ENCODE results near the gene MYO1H. TPM values are rescaled to one million over a fixed set of nuclear protein-coding genes. Genes with fewer than 3 reads are reported as not detected.
"Not testable (repeated sequence)": the region's sequence is repeated elsewhere in the genome, so short reads cannot be mapped to it uniquely, and the experiment has no call there.

MYO1H gene
- total and polyA plus RNA-seq, 8 donors, result 0.20 to 0.93 (median 0.32) TPM

DNA sequence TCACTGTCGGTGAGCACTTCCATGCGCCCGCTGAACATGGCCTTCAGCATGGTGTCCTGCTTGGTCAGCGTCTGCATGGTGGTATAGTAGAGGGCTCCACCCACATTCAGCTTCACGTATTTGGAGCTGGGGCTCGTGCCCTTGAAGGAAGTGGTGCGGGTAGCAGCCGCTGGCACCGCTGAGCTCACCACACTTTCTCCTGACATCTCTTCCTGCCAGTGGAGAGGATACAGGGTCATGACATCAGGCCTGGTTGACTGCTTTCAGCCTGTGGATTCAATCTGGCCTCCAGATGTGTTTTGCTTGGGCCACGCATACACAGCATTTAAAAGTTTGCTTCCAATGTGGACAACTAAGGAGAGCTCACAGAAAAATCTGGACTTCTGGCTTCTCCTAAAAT, 121.8 kb downstream of the MYO1H start:
- Histone ChIP-seq H3K4me1 (peaks cover 15 to 74% of the 10 kb centered on the region in 2 donors), H3K9me3 (no peaks in the 10 kb centered on the region), H3K4me3 (no peak overlapping the region), H3K36me3 (peaks cover 0 to 62% of the 10 kb centered on the region in 2 donors), H3K27ac (peak overlapping the region in 1 of 2 donors; percentile 19), H3K27me3 (no peaks in the 10 kb centered on the region)
- no peak for TF ChIP-seq CTCF (IDR thresholded peaks at IDR 0.05)
- ATAC-seq, result no peak
- intact Hi-C loops (cut with DNase I), result no loop called here
- no peak for DNase-seq

GRCh38 chr12:109473006-109473405, 125.3 kb downstream of the MYO1H start:
- ATAC-seq (peak; percentile 9), DNase-seq (no peak)
- H3K9me3 ChIP-seq, result no peaks in the 10 kb centered on the region
- no peak overlapping the region for H3K4me3 ChIP-seq
- H3K4me1 ChIP-seq, result peaks cover 12 to 61% of the 10 kb centered on the region in 2 donors
- no peaks in the 10 kb centered on the region for H3K27me3 ChIP-seq
- intact Hi-C loops (cut with DNase I), result no loop called here
- H3K36me3 ChIP-seq, result peaks cover 0 to 29% of the 10 kb centered on the region in 2 donors
- H3K27ac ChIP-seq, result no peak overlapping the region
- no peak for TF ChIP-seq CTCF (IDR thresholded peaks at IDR 0.05)

- H3K27ac ChIP-seq, result peak overlapping the region in 1 of 2 donors; percentile 16
- intact Hi-C loops (cut with DNase I); H3K9me3 ChIP-seq; H3K27me3 ChIP-seq; DNase-seq; H3K4me3 ChIP-seq; ATAC-seq: not testable (repeated sequence)
- peaks cover 0 to 22% of the 10 kb centered on the region in 2 donors for H3K36me3 ChIP-seq
- H3K4me1 ChIP-seq, result peaks cover 19 to 61% of the 10 kb centered on the region in 2 donors
These were observed 126.0 kb downstream of the MYO1H start for GRCh38 chr12:109473526-109474270.

DNA sequence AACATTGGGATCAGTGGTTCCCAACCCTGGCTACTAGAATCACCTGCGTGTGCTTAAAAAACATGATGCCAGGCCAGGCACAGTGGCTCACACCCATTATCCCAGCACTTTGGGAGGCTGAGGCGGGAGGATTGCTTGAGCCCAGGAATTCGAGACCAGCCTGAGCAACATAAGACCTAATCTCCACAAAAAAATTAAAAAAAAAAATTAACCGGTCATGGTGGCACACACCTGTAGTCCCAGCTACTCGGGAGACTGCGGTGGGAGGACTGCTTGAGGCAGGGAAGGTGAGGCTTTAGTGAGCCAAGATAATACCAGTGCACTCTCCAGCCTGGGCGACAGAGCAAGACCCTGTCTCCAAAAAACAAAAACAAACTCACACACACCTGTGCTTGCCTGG, 127.4 kb downstream of the MYO1H start:
- DNase-seq (no peak), ATAC-seq (no peak)
- TF ChIP-seq CTCF (IDR thresholded peaks at IDR 0.05), result no peak
- peak overlapping the region in 1 of 2 donors; percentile 90 for H3K4me3 ChIP-seq
- no peak overlapping the region for H3K27ac ChIP-seq
- H3K4me1 ChIP-seq, result peaks cover 20 to 60% of the 10 kb centered on the region in 2 donors
- intact Hi-C loops (cut with DNase I), result no loop called here
- no peaks in the 10 kb centered on the region for H3K27me3 ChIP-seq
- no peaks in the 10 kb centered on the region for H3K9me3 ChIP-seq
- peaks cover 0 to 12% of the 10 kb centered on the region in 2 donors for H3K36me3 ChIP-seq

- Histone ChIP-seq H3K27ac (peak overlapping the region; percentile 89 to 97), H3K4me3 (peak overlapping the region; percentile 72 to 90), H3K9me3 (no peaks in the 10 kb centered on the region), H3K36me3 (peaks cover 0 to 12% of the 10 kb centered on the region in 2 donors), H3K27me3 (no peaks in the 10 kb centered on the region), H3K4me1 (peaks cover 20 to 50% of the 10 kb centered on the region in 2 donors)
- no peak for DNase-seq
- peak; percentile 6 for ATAC-seq
- TF ChIP-seq CTCF (IDR thresholded peaks at IDR 0.05), result no peak
- intact Hi-C loops (cut with DNase I), result loop anchor here in 1 of 2 donors (2.0 kb wide), 1 partner anchor 43 kb away; no protein-coding TSS in a partner anchor
These were observed 128.5 kb downstream of the MYO1H start for GRCh38 chr12:109475993-109476806.

All from left lung (tissue), 10 donors.